Measurements from ENCODE around the gene PLA2G10.
"Not testable (repeated sequence)": the region's sequence is repeated elsewhere in the genome, so short reads cannot be mapped to it uniquely, and the experiment has no call there.

GRCh38 chr16:14694129-14694528 lies at the start of gene PLA2G10:
- TF ChIP-seq POLR2A (IDR thresholded peaks at IDR 0.05), result not testable (repeated sequence)
- TF ChIP-seq, protein P1, sequence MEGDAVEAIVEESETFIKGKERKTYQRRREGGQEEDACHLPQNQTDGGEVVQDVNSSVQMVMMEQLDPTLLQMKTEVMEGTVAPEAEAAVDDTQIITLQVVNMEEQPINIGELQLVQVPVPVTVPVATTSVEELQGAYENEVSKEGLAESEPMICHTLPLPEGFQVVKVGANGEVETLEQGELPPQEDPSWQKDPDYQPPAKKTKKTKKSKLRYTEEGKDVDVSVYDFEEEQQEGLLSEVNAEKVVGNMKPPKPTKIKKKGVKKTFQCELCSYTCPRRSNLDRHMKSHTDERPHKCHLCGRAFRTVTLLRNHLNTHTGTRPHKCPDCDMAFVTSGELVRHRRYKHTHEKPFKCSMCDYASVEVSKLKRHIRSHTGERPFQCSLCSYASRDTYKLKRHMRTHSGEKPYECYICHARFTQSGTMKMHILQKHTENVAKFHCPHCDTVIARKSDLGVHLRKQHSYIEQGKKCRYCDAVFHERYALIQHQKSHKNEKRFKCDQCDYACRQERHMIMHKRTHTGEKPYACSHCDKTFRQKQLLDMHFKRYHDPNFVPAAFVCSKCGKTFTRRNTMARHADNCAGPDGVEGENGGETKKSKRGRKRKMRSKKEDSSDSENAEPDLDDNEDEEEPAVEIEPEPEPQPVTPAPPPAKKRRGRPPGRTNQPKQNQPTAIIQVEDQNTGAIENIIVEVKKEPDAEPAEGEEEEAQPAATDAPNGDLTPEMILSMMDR (IDR thresholded peaks at IDR 0.05), result not testable (repeated sequence)

All from Peyer's patch (tissue), 4 donors.